Measurements from ENCODE around the gene DOCK1.

The DOCK1 gene

DNA sequence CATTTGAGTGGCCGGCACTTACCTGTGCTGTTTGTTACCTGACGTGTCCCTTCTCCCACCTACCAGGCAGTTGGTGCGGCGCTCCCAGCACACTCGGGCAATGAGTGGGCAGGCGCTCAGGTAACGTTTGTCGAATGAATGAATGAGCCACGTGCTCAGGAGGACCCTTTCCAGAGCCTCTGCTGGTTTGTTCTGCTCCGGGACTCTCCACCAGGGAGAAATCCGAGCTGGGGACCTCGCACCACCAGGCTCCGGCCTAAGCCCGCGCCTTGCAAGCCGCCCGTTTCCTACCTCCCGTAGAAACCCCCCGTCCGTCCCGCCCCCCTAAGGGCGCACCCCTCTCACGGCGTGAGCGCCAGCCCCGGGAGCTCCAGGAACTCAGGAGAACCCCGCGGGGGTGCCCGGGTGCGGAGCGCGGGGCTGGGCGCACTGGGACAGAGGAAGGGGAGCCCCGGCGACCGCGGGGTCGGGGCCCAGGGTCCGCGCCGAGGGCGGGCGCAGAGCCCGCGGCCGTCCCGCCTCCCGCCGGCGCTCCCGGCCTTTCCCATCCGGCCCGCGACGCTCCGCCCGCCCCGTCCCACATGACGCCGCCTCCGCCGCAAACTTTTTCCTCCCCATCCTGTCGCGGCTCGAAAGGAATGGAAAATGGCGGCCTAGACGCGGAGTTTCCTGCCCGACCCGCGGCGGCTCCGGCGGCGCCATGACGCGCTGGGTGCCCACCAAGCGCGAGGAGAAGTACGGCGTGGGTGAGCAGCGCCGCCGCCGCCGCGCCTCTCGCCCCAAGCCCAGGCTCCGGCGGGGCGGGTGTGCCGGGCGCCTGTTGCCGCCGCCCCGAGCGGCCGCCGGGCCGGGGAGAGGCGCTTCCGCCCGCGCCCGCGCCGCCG, at the start of gene DOCK1:
TSS of gene DOCK1 (plus strand) at position 611 of the 884 bp plus-strand sequence. CDS start at position 701, 90 bp downstream.
- in situ Hi-C loops (cut with MboI; ENCODE audit: low pct_unique_long_range_greater_than_20kb, low sequenced_read_pairs, unreplicated experiment): no loop called here
- TF ChIP-seq, protein P1, sequence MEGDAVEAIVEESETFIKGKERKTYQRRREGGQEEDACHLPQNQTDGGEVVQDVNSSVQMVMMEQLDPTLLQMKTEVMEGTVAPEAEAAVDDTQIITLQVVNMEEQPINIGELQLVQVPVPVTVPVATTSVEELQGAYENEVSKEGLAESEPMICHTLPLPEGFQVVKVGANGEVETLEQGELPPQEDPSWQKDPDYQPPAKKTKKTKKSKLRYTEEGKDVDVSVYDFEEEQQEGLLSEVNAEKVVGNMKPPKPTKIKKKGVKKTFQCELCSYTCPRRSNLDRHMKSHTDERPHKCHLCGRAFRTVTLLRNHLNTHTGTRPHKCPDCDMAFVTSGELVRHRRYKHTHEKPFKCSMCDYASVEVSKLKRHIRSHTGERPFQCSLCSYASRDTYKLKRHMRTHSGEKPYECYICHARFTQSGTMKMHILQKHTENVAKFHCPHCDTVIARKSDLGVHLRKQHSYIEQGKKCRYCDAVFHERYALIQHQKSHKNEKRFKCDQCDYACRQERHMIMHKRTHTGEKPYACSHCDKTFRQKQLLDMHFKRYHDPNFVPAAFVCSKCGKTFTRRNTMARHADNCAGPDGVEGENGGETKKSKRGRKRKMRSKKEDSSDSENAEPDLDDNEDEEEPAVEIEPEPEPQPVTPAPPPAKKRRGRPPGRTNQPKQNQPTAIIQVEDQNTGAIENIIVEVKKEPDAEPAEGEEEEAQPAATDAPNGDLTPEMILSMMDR (IDR thresholded peaks at IDR 0.05; ENCODE audit: extremely low read depth, insufficient read depth, missing control alignments): no peak
- no peak for DNase-seq (ENCODE audit: low spot score)

DNA sequence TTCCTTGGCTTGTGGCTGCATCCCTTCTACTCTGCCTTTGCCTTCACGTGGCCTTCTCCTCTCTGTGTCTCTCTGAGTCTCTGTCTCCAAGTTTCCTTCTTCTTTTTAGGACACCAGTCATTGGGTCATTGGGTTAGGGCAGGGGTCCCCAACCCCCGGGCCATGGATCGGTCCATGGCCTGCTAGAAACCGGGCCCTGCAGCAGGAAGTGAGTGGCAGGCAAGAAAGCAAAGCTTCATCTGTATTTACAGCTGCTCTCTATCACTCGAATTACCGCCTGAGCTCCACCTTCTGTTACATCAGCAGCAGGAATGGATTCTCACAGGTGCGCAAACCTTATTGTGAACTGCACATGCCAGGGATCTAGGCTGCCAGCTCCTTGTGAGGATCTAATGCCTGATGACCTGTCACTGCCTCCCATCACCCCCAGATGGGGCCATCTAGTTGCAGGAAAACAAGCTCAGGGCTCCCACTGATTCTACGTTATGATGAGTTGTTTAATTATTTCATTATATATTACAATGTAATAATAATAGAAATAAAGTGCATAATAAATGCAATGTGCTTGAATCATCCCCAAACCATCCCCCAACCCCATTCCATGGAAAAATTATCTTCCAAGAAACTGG, 47.9 kb upstream of the DOCK1 start:
- in situ Hi-C loops (cut with MboI; ENCODE audit: low pct_unique_long_range_greater_than_20kb, low sequenced_read_pairs, unreplicated experiment): no loop called here
- DNase-seq (ENCODE audit: low spot score): no peak
- TF ChIP-seq, protein P1 (IDR thresholded peaks at IDR 0.05; ENCODE audit: extremely low read depth, insufficient read depth, missing control alignments): no peak

DNA sequence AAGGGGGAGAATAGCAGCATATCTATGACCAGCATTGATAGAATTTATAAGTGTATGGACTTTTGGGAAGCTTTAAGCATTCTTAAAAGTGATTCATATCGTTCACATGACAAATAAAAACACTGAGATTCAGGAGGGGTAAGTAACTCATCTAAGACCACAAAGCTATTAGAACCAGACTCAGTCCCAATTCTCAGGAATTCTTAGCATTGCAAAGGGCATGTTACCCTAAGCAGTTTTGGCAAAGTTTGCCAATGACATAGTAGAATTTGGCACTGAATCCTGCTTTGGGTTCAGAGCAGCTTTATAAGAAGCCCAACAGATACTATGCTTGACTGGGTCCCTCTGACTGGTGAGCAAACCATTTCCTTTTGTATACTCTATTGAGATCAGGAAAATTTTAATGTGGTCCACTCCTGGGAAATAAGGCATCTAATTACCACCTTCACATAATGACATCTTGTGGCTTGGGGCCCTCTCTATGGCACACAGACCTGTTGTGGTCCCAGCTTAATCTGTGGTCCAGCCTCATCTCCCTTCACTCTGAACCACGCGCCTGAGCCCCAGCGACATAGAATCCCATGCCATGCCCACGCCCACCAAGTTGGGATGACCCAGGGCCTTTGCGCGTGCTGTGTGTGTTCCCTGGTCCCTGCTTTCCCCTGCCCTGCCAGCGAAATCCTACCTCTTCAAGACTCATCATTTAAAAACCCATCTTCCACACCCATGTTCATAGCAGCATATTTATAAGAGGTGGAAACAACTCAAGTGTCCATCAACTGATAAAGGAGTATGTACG, 37.5 kb upstream of the DOCK1 start:
- DNase-seq (ENCODE audit: low spot score): no peak
- TF ChIP-seq, protein P1 (IDR thresholded peaks at IDR 0.05; ENCODE audit: extremely low read depth, insufficient read depth, missing control alignments): no peak
- in situ Hi-C loops (cut with MboI; ENCODE audit: low pct_unique_long_range_greater_than_20kb, low sequenced_read_pairs, unreplicated experiment): no loop called here

DNA sequence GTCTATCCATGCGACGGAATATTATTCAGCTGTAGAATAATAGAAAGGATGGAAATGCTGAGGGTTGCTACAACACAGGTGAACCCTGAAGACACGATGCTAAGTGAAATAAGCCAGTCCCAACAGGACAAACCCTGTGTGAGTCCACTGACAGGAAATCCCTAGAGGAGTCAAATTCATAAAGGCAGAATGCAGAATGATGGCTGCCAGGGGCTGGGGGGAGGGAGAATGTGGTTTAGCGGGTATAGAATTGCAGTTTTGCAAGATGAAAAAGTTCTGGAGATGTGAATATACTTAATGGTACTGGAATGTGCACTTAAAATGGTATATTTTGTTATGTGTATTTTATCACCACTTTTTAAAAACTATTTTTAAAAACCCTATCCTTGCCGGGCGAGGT, 36.9 kb upstream of the DOCK1 start:
- in situ Hi-C loops (cut with MboI; ENCODE audit: low pct_unique_long_range_greater_than_20kb, low sequenced_read_pairs, unreplicated experiment): no loop called here
- TF ChIP-seq, protein P1 (IDR thresholded peaks at IDR 0.05; ENCODE audit: extremely low read depth, insufficient read depth, missing control alignments): no peak
- DNase-seq (ENCODE audit: low spot score): no peak

DNA sequence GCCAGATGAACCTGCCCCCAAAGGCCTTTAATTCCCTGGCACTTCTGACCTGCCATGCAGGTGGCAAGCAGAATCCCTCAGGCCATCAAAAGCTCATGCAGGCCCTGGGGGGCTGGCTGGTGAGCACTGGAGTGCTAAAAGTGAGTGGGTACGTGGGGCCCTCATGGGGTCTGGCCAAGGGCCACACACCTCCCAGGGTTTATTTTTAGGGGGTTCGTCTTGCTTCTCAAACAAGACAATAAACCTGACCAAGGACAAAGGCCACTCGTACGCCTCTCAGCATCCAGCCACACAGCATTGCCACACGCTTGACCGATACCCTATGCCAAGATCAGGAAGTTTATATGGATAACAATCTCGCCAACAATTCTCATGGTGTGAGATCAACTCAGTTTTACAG, 33.1 kb upstream of the DOCK1 start:
- in situ Hi-C loops (cut with MboI; ENCODE audit: low pct_unique_long_range_greater_than_20kb, low sequenced_read_pairs, unreplicated experiment): no loop called here
- TF ChIP-seq, protein P1 (IDR thresholded peaks at IDR 0.05; ENCODE audit: extremely low read depth, insufficient read depth, missing control alignments): no peak

DNA sequence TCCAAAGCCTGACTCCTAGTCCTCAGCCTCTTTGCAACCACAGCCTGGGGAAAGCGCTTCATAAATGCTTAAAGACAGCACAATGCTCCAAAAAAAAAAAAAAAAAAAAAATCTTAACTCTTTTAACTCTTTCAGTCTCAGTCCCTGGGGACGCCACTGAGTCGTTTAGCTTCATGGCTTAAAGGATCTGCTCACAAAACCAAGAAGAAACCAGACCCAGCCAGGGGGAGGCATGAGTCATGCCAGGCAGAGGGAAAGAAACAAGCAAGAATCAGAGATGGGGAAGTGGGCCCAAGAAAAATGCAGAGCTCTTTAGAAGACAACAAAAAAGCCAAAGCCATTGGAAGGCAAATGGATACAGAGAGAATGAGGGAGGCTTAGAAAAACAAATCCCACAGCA, 32.5 kb upstream of the DOCK1 start:
- in situ Hi-C loops (cut with MboI; ENCODE audit: low pct_unique_long_range_greater_than_20kb, low sequenced_read_pairs, unreplicated experiment): no loop called here
- DNase-seq (ENCODE audit: low spot score): no peak
- TF ChIP-seq, protein P1 (IDR thresholded peaks at IDR 0.05; ENCODE audit: extremely low read depth, insufficient read depth, missing control alignments): no peak

More for the DNA sequence above, 33.1 kb upstream of the DOCK1 start:
- DNase-seq (ENCODE audit: low spot score): no peak
